GM19372 (cell line): ENCODE measurements around the gene RPL14.

ENCODE experiments used
- ATAC-seq: cut with Tn5 transposase; IDR thresholded peaks from one replicate; pipeline ENCODE4 v1.9.1; 2021; ENCODE audit warnings: mild to moderate bottlenecking, low read depth, moderate library complexity; ENCODE audit not compliant: unreplicated experiment

The RPL14 gene

DNA sequence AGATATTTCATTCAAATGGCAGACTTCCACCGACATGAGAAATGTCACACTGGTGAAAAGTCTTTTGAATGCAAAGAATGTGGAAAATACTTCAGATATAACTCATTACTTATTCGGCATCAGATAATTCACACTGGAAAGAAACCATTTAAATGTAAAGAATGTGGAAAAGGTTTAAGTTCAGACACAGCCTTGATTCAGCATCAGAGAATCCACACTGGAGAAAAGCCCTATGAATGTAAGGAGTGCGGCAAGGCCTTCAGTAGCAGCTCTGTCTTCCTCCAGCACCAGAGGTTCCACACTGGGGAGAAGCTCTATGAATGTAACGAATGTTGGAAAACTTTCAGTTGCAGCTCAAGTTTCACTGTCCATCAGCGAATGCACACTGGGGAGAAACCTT lies 59.1 kb downstream of the RPL14 start:
- ATAC-seq, result no peak

GRCh38 chr3:40518067-40518466 lies 60.9 kb downstream of the RPL14 start:
- no peak for ATAC-seq
